ENCODE data around the gene BCHE.

The BCHE gene

GRCh38 chr3:165796701-165797100, 40.5 kb downstream of the BCHE start:
- no peaks in the 10 kb centered on the region for H3K4me1 ChIP-seq (ENCODE audit: insufficient read depth, low read length)
- no peaks in the 10 kb centered on the region for H3K36me3 ChIP-seq (ENCODE audit: insufficient read depth, low read length)
- TF ChIP-seq EZH2 (IDR thresholded peaks at IDR 0.05; ENCODE audit: borderline replicate concordance, low read depth, low read length, severe bottlenecking) (no peak), CTCF (IDR thresholded peaks at IDR 0.05; ENCODE audit: borderline replicate concordance, extremely low read depth, low read length, poor library complexity, severe bottlenecking) (no peak)
- no peak overlapping the region for H3K27ac ChIP-seq (ENCODE audit: low read length)
- no peak overlapping the region for H3K4me2 ChIP-seq (ENCODE audit: insufficient read depth, low read length)
- H3K27me3 ChIP-seq (ENCODE audit: insufficient read depth, low read length, poor library complexity), result no peaks in the 10 kb centered on the region
- H4K20me1 ChIP-seq (ENCODE audit: insufficient read depth, low read length), result no peaks in the 10 kb centered on the region
- ATAC-seq (ENCODE audit: insufficient read depth, low read depth) (no peak), DNase-seq (no peak)
- no peak overlapping the region for H3K4me3 ChIP-seq (ENCODE audit: low read depth in 1 of 2, low read length in 2 of 2)
- no peak overlapping the region for H3K9ac ChIP-seq (ENCODE audit: low read depth, low read length)
- H2AFZ ChIP-seq (ENCODE audit: low read depth, low read length), result no peak overlapping the region
- no peaks in the 10 kb centered on the region for H3K9me3 ChIP-seq (ENCODE audit: insufficient read depth, low read length, severe bottlenecking)
- no peaks in the 10 kb centered on the region for H3K79me2 ChIP-seq (ENCODE audit: insufficient read depth, low read length)

- no peaks in the 10 kb centered on the region for H3K36me3 ChIP-seq (ENCODE audit: insufficient read depth, low read length)
- ATAC-seq (ENCODE audit: insufficient read depth, low read depth), result no peak
- no peak overlapping the region for H3K4me3 ChIP-seq (ENCODE audit: low read depth in 1 of 2, low read length in 2 of 2)
- H4K20me1 ChIP-seq (ENCODE audit: insufficient read depth, low read length), result no peaks in the 10 kb centered on the region
- no peak for TF ChIP-seq CTCF (IDR thresholded peaks at IDR 0.05; ENCODE audit: borderline replicate concordance, extremely low read depth, low read length, poor library complexity, severe bottlenecking)
- TF ChIP-seq EZH2 (IDR thresholded peaks at IDR 0.05; ENCODE audit: borderline replicate concordance, low read depth, low read length, severe bottlenecking), result no peak
- no peak overlapping the region for H3K4me2 ChIP-seq (ENCODE audit: insufficient read depth, low read length)
- H2AFZ ChIP-seq (ENCODE audit: low read depth, low read length), result no peak overlapping the region
- H3K9ac ChIP-seq (ENCODE audit: low read depth, low read length), result no peak overlapping the region
- no peaks in the 10 kb centered on the region for H3K9me3 ChIP-seq (ENCODE audit: insufficient read depth, low read length, severe bottlenecking)
- no peak overlapping the region for H3K27ac ChIP-seq (ENCODE audit: low read length)
- no peaks in the 10 kb centered on the region for H3K79me2 ChIP-seq (ENCODE audit: insufficient read depth, low read length)
- H3K27me3 ChIP-seq (ENCODE audit: insufficient read depth, low read length, poor library complexity), result no peaks in the 10 kb centered on the region
- no peak for DNase-seq
- no peaks in the 10 kb centered on the region for H3K4me1 ChIP-seq (ENCODE audit: insufficient read depth, low read length)
These were observed 48.7 kb downstream of the BCHE start for GRCh38 chr3:165788531-165788930.

GRCh38 chr3:165786013-165786412, 51.2 kb downstream of the BCHE start:
- Histone ChIP-seq H3K27me3 (ENCODE audit: insufficient read depth, low read length, poor library complexity) (no peaks in the 10 kb centered on the region), H3K4me2 (ENCODE audit: insufficient read depth, low read length) (no peak overlapping the region), H3K4me3 (ENCODE audit: low read depth in 1 of 2, low read length in 2 of 2) (no peak overlapping the region), H2AFZ (ENCODE audit: low read depth, low read length) (no peak overlapping the region), H4K20me1 (ENCODE audit: insufficient read depth, low read length) (no peaks in the 10 kb centered on the region), H3K27ac (ENCODE audit: low read length) (no peak overlapping the region), H3K4me1 (ENCODE audit: insufficient read depth, low read length) (no peaks in the 10 kb centered on the region), H3K36me3 (ENCODE audit: insufficient read depth, low read length) (no peaks in the 10 kb centered on the region), H3K9ac (ENCODE audit: low read depth, low read length) (no peak overlapping the region), H3K9me3 (ENCODE audit: insufficient read depth, low read length, severe bottlenecking) (no peaks in the 10 kb centered on the region), H3K79me2 (ENCODE audit: insufficient read depth, low read length) (no peaks in the 10 kb centered on the region)
- ATAC-seq (ENCODE audit: insufficient read depth, low read depth) (no peak), DNase-seq (no peak)
- TF ChIP-seq CTCF (IDR thresholded peaks at IDR 0.05; ENCODE audit: borderline replicate concordance, extremely low read depth, low read length, poor library complexity, severe bottlenecking) (no peak), EZH2 (IDR thresholded peaks at IDR 0.05; ENCODE audit: borderline replicate concordance, low read depth, low read length, severe bottlenecking) (no peak)

- TF ChIP-seq CTCF (IDR thresholded peaks at IDR 0.05; ENCODE audit: borderline replicate concordance, extremely low read depth, low read length, poor library complexity, severe bottlenecking) (no peak), EZH2 (IDR thresholded peaks at IDR 0.05; ENCODE audit: borderline replicate concordance, low read depth, low read length, severe bottlenecking) (no peak)
- no peak overlapping the region for H2AFZ ChIP-seq (ENCODE audit: low read depth, low read length)
- no peaks in the 10 kb centered on the region for H3K9me3 ChIP-seq (ENCODE audit: insufficient read depth, low read length, severe bottlenecking)
- H3K27me3 ChIP-seq (ENCODE audit: insufficient read depth, low read length, poor library complexity), result no peaks in the 10 kb centered on the region
- H3K79me2 ChIP-seq (ENCODE audit: insufficient read depth, low read length), result no peaks in the 10 kb centered on the region
- H3K4me3 ChIP-seq (ENCODE audit: low read depth in 1 of 2, low read length in 2 of 2), result no peak overlapping the region
- DNase-seq (no peak), ATAC-seq (ENCODE audit: insufficient read depth, low read depth) (no peak)
- no peaks in the 10 kb centered on the region for H3K4me1 ChIP-seq (ENCODE audit: insufficient read depth, low read length)
- H3K36me3 ChIP-seq (ENCODE audit: insufficient read depth, low read length), result no peaks in the 10 kb centered on the region
- no peak overlapping the region for H3K4me2 ChIP-seq (ENCODE audit: insufficient read depth, low read length)
- H4K20me1 ChIP-seq (ENCODE audit: insufficient read depth, low read length), result no peaks in the 10 kb centered on the region
- H3K27ac ChIP-seq (ENCODE audit: low read length), result no peak overlapping the region
- no peak overlapping the region for H3K9ac ChIP-seq (ENCODE audit: low read depth, low read length)
These were observed 52.9 kb downstream of the BCHE start for GRCh38 chr3:165784337-165784736.
